HepG2 (cell line): ENCODE measurements around the gene KIAA0232. TPM values are rescaled to one million over a fixed set of nuclear protein-coding genes. Genes with fewer than 3 reads are reported as not detected.
A peak's percentile ranks its signal among the peaks of the same experiment; 100 is the strongest.

Experiments used
- ARID2 ChIP-seq: sonication (generic); formaldehyde crosslinking; IDR thresholded peaks from 2 replicates; pipeline ENCODE4 v1.8.1; 2022; ENCODE audit warnings: mild to moderate bottlenecking, missing genetic modification reagents, borderline replicate concordance
- POLR2AphosphoS5 ChIP-seq: IDR thresholded peaks from 2 replicates; pipeline ENCODE4 v1.6.1; 2012; ENCODE audit warnings: low read depth, low read length
- RFX1 ChIP-seq: fragments of 450-650 bp; IDR thresholded peaks from 2 replicates; pipeline ENCODE4 v1.6.1; 2017
- SMAD3 ChIP-seq: sonication (generic); formaldehyde crosslinking; IDR thresholded peaks from 2 replicates; pipeline ENCODE4 v1.4.0; 2020; ENCODE audit warnings: missing genetic modification reagents
- ZFP36L2 ChIP-seq: sonication (generic); formaldehyde crosslinking; IDR thresholded peaks from 2 replicates; pipeline ENCODE4 v1.4.0; 2020; ENCODE audit warnings: missing genetic modification reagents
- ZKSCAN1 ChIP-seq: fragments of 150-350 bp; IDR thresholded peaks from 2 replicates; pipeline ENCODE4 v1.6.1; 2014; ENCODE audit warnings: low read length
- ZNF256 ChIP-seq: sonication (generic); formaldehyde crosslinking; conservative IDR thresholded peaks from 2 replicates; pipeline ENCODE4 v1.4.0; 2020; ENCODE audit warnings: missing genetic modification reagents
- ZNF34 ChIP-seq: sonication (generic); formaldehyde crosslinking; IDR thresholded peaks from 2 replicates; pipeline ENCODE4 v1.4.0; 2020; ENCODE audit warnings: mild to moderate bottlenecking, missing genetic modification reagents, borderline replicate concordance
- ZNF431 ChIP-seq: sonication (generic); formaldehyde crosslinking; IDR thresholded peaks from 2 replicates; pipeline ENCODE4 v1.9.0; 2022; ENCODE audit warnings: missing genetic modification reagents, low read depth, mild to moderate bottlenecking, borderline replicate concordance
- ZNF451 ChIP-seq: sonication (generic); formaldehyde crosslinking; IDR thresholded peaks from 2 replicates; pipeline ENCODE4 v1.5.0; 2020; ENCODE audit warnings: mild to moderate bottlenecking, missing genetic modification reagents
- ZNF501 ChIP-seq: sonication (generic); formaldehyde crosslinking; IDR thresholded peaks from 2 replicates; pipeline ENCODE4 v1.5.1; 2020; ENCODE audit warnings: mild to moderate bottlenecking, moderate library complexity, missing genetic modification reagents
- ZNF749 ChIP-seq: sonication (generic); formaldehyde crosslinking; IDR thresholded peaks from 2 replicates; pipeline ENCODE4 v1.8.0; 2022; ENCODE audit warnings: mild to moderate bottlenecking, missing genetic modification reagents, moderate library complexity, borderline replicate concordance
- polyA plus RNA-seq, 8 experiments: library from polyadenylated mRNA; depleted of rRNA in 3 of 8; stranded (reverse) in 7 of 8; unstranded in 1 of 8; fragments of >200 nt; fragmentation: Illumina TruSeq in 4 of 8; extraction: Trizol in 4 of 8; gene quantifications; 2 replicates each; pipeline versions ENCODE4 v1.2.1 to v1.2.3, GENCODE V29; 2011 to 2016; ENCODE audit warnings: low read depth in 4 of 8, missing spikeins in 1 of 8, mixed read lengths in 1 of 8; ENCODE audit not compliant: insufficient read depth in 1 of 8
- total RNA-seq, 5 experiments: library from RNA; depleted of rRNA; stranded (reverse); fragments of >200 nt; fragmentation: Illumina TruSeq; extraction: Trizol; gene quantifications; 2 replicates each; pipeline ENCODE4 v1.2.3, GENCODE V29; 2016; ENCODE audit warnings: low read depth in 1 of 5
- TF ChIP-seq, protein P1 (sequence below): sonication (generic); formaldehyde crosslinking; IDR thresholded peaks from 2 replicates; pipeline ENCODE4 v1.5.1; 2020; ENCODE audit warnings: missing genetic modification reagents, mild to moderate bottlenecking, borderline replicate concordance
- TF ChIP-seq, protein P2 (sequence below): sonication (generic); formaldehyde crosslinking; IDR thresholded peaks from 2 replicates; pipeline ENCODE4 v1.9.0; 2021; ENCODE audit warnings: missing genetic modification reagents, mild to moderate bottlenecking, borderline replicate concordance
- TF ChIP-seq, protein P3 (sequence below): IDR thresholded peaks from 2 replicates; pipeline ENCODE4 v1.4.0; 2020; ENCODE audit warnings: mild to moderate bottlenecking, missing genetic modification reagents
- TF ChIP-seq, protein P4 (sequence below): sonication (generic); formaldehyde crosslinking; IDR thresholded peaks from 2 replicates; pipeline ENCODE4 v1.5.1; 2020; ENCODE audit warnings: mild to moderate bottlenecking, missing genetic modification reagents, borderline replicate concordance

Gene KIAA0232
- total and polyA plus RNA-seq, 2 of the 13 experiments (the other 11 are each of a cell fraction or from before 2014, with no cell fraction given) = 7.8 to 17.1 TPM

DNA sequence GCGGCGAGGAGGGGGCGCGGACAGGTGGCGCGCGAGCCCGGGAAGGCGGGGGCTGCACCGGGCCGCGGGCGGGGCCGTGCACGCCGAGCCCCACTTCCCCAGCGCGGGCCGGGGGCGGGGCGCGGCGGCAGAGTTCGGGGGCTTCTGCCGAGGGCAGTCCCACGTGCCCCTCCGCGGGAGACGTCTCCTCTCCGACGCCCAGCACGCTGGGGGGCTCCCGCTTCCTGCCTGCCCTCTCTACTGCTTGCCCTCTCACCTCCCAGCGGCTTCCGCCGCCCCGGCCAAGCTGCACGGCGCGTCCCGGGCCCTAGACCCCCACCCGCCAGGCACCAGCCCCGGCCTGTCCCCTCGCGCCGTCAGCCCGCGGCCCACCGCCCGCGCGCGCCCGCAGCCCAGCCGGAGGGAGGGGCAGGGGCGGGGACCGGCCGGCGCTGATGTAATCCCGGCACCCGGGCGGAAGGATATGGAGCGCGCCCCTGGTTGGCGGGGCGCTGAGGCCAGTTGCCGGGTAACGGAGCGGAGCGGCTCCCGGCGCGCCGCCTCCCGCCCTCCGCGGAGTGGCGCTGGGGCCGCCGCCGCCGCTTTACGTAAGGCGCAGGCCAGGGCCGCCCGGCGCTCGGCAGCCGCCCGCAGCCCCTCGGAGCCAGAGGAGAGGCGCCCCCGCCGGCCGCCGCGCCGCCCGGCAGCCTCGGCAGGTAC is at the start of gene KIAA0232 (continued):
- TF ChIP-seq, protein P1, sequence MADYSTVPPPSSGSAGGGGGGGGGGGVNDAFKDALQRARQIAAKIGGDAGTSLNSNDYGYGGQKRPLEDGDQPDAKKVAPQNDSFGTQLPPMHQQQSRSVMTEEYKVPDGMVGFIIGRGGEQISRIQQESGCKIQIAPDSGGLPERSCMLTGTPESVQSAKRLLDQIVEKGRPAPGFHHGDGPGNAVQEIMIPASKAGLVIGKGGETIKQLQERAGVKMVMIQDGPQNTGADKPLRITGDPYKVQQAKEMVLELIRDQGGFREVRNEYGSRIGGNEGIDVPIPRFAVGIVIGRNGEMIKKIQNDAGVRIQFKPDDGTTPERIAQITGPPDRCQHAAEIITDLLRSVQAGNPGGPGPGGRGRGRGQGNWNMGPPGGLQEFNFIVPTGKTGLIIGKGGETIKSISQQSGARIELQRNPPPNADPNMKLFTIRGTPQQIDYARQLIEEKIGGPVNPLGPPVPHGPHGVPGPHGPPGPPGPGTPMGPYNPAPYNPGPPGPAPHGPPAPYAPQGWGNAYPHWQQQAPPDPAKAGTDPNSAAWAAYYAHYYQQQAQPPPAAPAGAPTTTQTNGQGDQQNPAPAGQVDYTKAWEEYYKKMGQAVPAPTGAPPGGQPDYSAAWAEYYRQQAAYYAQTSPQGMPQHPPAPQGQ = no peak
- TF ChIP-seq ZNF451 (CRISPR knock-in tag) = peak; percentile 39; the same call in 1 of the 2 replicates
- no peak for TF ChIP-seq SMAD3 (CRISPR knock-in tag)
- TF ChIP-seq ZNF34 (CRISPR knock-in tag) = peak; percentile 59; the same call in 1 of the 2 replicates
- TF ChIP-seq ZNF256 (CRISPR knock-in tag) = no peak
- no peak for TF ChIP-seq ZKSCAN1
- TF ChIP-seq ZNF431 (CRISPR knock-in tag) = peak; percentile 68; the same call in 1 of the 2 replicates
- TF ChIP-seq ZNF749 (CRISPR knock-in tag) = no peak; the same call in 1 of the 2 replicates
- TF ChIP-seq ZFP36L2 (CRISPR knock-in tag) = no peak
- no peak for TF ChIP-seq ARID2 (CRISPR knock-in tag)
- TF ChIP-seq, protein P2, sequence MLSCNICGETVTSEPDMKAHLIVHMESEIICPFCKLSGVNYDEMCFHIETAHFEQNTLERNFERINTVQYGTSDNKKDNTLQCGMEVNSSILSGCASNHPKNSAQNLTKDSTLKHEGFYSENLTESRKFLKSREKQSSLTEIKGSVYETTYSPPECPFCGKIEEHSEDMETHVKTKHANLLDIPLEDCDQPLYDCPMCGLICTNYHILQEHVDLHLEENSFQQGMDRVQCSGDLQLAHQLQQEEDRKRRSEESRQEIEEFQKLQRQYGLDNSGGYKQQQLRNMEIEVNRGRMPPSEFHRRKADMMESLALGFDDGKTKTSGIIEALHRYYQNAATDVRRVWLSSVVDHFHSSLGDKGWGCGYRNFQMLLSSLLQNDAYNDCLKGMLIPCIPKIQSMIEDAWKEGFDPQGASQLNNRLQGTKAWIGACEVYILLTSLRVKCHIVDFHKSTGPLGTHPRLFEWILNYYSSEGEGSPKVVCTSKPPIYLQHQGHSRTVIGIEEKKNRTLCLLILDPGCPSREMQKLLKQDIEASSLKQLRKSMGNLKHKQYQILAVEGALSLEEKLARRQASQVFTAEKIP = no peak
- TF ChIP-seq, protein P3, sequence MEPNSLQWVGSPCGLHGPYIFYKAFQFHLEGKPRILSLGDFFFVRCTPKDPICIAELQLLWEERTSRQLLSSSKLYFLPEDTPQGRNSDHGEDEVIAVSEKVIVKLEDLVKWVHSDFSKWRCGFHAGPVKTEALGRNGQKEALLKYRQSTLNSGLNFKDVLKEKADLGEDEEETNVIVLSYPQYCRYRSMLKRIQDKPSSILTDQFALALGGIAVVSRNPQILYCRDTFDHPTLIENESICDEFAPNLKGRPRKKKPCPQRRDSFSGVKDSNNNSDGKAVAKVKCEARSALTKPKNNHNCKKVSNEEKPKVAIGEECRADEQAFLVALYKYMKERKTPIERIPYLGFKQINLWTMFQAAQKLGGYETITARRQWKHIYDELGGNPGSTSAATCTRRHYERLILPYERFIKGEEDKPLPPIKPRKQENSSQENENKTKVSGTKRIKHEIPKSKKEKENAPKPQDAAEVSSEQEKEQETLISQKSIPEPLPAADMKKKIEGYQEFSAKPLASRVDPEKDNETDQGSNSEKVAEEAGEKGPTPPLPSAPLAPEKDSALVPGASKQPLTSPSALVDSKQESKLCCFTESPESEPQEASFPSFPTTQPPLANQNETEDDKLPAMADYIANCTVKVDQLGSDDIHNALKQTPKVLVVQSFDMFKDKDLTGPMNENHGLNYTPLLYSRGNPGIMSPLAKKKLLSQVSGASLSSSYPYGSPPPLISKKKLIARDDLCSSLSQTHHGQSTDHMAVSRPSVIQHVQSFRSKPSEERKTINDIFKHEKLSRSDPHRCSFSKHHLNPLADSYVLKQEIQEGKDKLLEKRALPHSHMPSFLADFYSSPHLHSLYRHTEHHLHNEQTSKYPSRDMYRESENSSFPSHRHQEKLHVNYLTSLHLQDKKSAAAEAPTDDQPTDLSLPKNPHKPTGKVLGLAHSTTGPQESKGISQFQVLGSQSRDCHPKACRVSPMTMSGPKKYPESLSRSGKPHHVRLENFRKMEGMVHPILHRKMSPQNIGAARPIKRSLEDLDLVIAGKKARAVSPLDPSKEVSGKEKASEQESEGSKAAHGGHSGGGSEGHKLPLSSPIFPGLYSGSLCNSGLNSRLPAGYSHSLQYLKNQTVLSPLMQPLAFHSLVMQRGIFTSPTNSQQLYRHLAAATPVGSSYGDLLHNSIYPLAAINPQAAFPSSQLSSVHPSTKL (CRISPR knock-in tag) = peak; percentile 61
- no peak for TF ChIP-seq ZNF501 (CRISPR knock-in tag)
- TF ChIP-seq, protein P4, sequence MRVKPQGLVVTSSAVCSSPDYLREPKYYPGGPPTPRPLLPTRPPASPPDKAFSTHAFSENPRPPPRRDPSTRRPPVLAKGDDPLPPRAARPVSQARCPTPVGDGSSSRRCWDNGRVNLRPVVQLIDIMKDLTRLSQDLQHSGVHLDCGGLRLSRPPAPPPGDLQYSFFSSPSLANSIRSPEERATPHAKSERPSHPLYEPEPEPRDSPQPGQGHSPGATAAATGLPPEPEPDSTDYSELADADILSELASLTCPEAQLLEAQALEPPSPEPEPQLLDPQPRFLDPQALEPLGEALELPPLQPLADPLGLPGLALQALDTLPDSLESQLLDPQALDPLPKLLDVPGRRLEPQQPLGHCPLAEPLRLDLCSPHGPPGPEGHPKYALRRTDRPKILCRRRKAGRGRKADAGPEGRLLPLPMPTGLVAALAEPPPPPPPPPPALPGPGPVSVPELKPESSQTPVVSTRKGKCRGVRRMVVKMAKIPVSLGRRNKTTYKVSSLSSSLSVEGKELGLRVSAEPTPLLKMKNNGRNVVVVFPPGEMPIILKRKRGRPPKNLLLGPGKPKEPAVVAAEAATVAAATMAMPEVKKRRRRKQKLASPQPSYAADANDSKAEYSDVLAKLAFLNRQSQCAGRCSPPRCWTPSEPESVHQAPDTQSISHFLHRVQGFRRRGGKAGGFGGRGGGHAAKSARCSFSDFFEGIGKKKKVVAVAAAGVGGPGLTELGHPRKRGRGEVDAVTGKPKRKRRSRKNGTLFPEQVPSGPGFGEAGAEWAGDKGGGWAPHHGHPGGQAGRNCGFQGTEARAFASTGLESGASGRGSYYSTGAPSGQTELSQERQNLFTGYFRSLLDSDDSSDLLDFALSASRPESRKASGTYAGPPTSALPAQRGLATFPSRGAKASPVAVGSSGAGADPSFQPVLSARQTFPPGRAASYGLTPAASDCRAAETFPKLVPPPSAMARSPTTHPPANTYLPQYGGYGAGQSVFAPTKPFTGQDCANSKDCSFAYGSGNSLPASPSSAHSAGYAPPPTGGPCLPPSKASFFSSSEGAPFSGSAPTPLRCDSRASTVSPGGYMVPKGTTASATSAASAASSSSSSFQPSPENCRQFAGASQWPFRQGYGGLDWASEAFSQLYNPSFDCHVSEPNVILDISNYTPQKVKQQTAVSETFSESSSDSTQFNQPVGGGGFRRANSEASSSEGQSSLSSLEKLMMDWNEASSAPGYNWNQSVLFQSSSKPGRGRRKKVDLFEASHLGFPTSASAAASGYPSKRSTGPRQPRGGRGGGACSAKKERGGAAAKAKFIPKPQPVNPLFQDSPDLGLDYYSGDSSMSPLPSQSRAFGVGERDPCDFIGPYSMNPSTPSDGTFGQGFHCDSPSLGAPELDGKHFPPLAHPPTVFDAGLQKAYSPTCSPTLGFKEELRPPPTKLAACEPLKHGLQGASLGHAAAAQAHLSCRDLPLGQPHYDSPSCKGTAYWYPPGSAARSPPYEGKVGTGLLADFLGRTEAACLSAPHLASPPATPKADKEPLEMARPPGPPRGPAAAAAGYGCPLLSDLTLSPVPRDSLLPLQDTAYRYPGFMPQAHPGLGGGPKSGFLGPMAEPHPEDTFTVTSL (CRISPR knock-in tag) = no peak
- peak; percentile 85 for TF ChIP-seq RFX1
- TF ChIP-seq POLR2AphosphoS5 = no peak
